Measurements from ENCODE around the gene CEP19.
A peak's percentile ranks its signal among the peaks of the same experiment; 100 is the strongest.

Gene CEP19

GRCh38 chr3:196711838-196712513 is at the start of gene CEP19, which contains the start of gene PIGX:
Gene CEP19, minus strand, starts transcription at chr3:196712250. Its CDS starts 3,593 bp downstream, at chr3:196708657.
Gene PIGX, plus strand, starts transcription at chr3:196712377.
- no peak for TF ChIP-seq ZFP3 (CRISPR knock-in tag; IDR thresholded peaks at IDR 0.05)
- TF ChIP-seq ISL1 (CRISPR knock-in tag; IDR thresholded peaks at IDR 0.05): no peak
- no peak for TF ChIP-seq OSR1 (CRISPR knock-in tag; IDR thresholded peaks at IDR 0.05)
- TF ChIP-seq ZC3H10 (CRISPR knock-in tag; IDR thresholded peaks at IDR 0.05): no peak
- TF ChIP-seq TSHZ2 (CRISPR knock-in tag; IDR thresholded peaks at IDR 0.05): 0 out of 2 replicates have a peak, but pooled peaks have one; percentile 52
- peak; percentile 89 for ATAC-seq

- TF ChIP-seq ISL1 (CRISPR knock-in tag; IDR thresholded peaks at IDR 0.05) (0 out of 2 replicates have a peak, but pooled peaks have one; percentile 35), PATZ1 (CRISPR knock-in tag; IDR thresholded peaks at IDR 0.05; ENCODE audit: borderline replicate concordance) (no peak), ZNF8 (CRISPR knock-in tag; IDR thresholded peaks at IDR 0.05) (no peak), CREB5 (CRISPR knock-in tag; IDR thresholded peaks at IDR 0.05; ENCODE audit: low read depth) (peak; percentile 53; the same call in 1 of the 2 replicates), TSHZ2 (CRISPR knock-in tag; IDR thresholded peaks at IDR 0.05) (no peak), ZFP30 (CRISPR knock-in tag; IDR thresholded peaks at IDR 0.05) (no peak)
- ATAC-seq: peak; percentile 84
Measured at GRCh38 chr3:196757876-196758739, 46.1 kb upstream of the CEP19 start.

- no peak for ATAC-seq
- TF ChIP-seq POU6F1 (CRISPR knock-in tag; IDR thresholded peaks at IDR 0.05; ENCODE audit: borderline replicate concordance, low read depth): no peak
- no peak for TF ChIP-seq ZNF8 (CRISPR knock-in tag; IDR thresholded peaks at IDR 0.05)
- TF ChIP-seq OSR1 (CRISPR knock-in tag; IDR thresholded peaks at IDR 0.05): no peak
Measured at GRCh38 chr3:196756732-196757131, 44.7 kb upstream of the CEP19 start.

GRCh38 chr3:196754091-196754981 is 42.3 kb upstream of the CEP19 start:
- TF ChIP-seq ZNF8 (CRISPR knock-in tag; IDR thresholded peaks at IDR 0.05) (no peak), ESRRG (CRISPR knock-in tag; IDR thresholded peaks at IDR 0.05) (no peak), TCF4 (CRISPR knock-in tag; IDR thresholded peaks at IDR 0.05; ENCODE audit: borderline replicate concordance) (no peak), POU6F1 (CRISPR knock-in tag; IDR thresholded peaks at IDR 0.05; ENCODE audit: borderline replicate concordance, low read depth) (no peak), ZFP3 (CRISPR knock-in tag; IDR thresholded peaks at IDR 0.05) (no peak)
- no peak for ATAC-seq
